HEK293T (cell line): Measurements from ENCODE around the gene CRHR1.

Experiments
- CTCF ChIA-PET: fragments of 350-600 bp; formaldehyde crosslinking; extraction: SDS; loops from one replicate; lab custom pipeline; 2021; ENCODE audit warnings: antibody characterized with exemption, inconsistent platforms; lab: Yijun Ruan, JAX
- POLR2A ChIA-PET: fragments of 350-600 bp; formaldehyde crosslinking; extraction: SDS; loops from one replicate; lab custom pipeline; 2020; ENCODE audit warnings: antibody characterized with exemption, inconsistent platforms; lab: Yijun Ruan, JAX
- DNase-seq: peaks from one replicate; pipeline ENCODE4 v3.0.0; 2012; ENCODE audit warnings: mixed read lengths; ENCODE audit errors: extremely low spot score
- ARNT ChIP-seq: fragments of 450-650 bp; IDR thresholded peaks from 2 replicates; pipeline ENCODE4 v1.6.1; 2017; ENCODE audit warnings: mild to moderate bottlenecking
- BHLHE40 ChIP-seq: fragments of 450-650 bp; IDR thresholded peaks from 2 replicates; pipeline ENCODE4 v1.6.1; 2016; ENCODE audit warnings: mild to moderate bottlenecking, moderate library complexity, borderline replicate concordance
- CTBP1 ChIP-seq: fragments of 450-650 bp; IDR thresholded peaks from 2 replicates; pipeline ENCODE4 v1.6.1; 2016; ENCODE audit warnings: borderline replicate concordance
- ELF4 ChIP-seq: fragments of 450-650 bp; IDR thresholded peaks from 2 replicates; pipeline ENCODE4 v1.6.1; 2017; ENCODE audit warnings: antibody characterized with exemption
- FOXA1 ChIP-seq: fragments of 450-650 bp; IDR thresholded peaks from 2 replicates; pipeline ENCODE4 v1.6.1; 2016; ENCODE audit warnings: mild to moderate bottlenecking
- FOXK2 ChIP-seq: fragments of 450-650 bp; IDR thresholded peaks from 2 replicates; pipeline ENCODE4 v1.6.1; 2016; ENCODE audit warnings: mild to moderate bottlenecking
- FOXM1 ChIP-seq: fragments of 450-650 bp; IDR thresholded peaks from 2 replicates; pipeline ENCODE4 v1.6.1; 2017; ENCODE audit warnings: mild to moderate bottlenecking, borderline replicate concordance
- HDGF ChIP-seq: fragments of 450-650 bp; IDR thresholded peaks from 2 replicates; pipeline ENCODE4 v1.6.1; 2017; ENCODE audit warnings: antibody characterized with exemption, borderline replicate concordance
- L3MBTL2 ChIP-seq: fragments of 450-650 bp; conservative IDR thresholded peaks from 2 replicates; pipeline ENCODE4 v1.6.1; 2016; ENCODE audit warnings: mild to moderate bottlenecking
- LEF1 ChIP-seq: fragments of 450-650 bp; IDR thresholded peaks from 2 replicates; pipeline ENCODE4 v1.6.1; 2017; ENCODE audit warnings: mild to moderate bottlenecking, borderline replicate concordance
- NFRKB ChIP-seq: fragments of 450-650 bp; IDR thresholded peaks from 2 replicates; pipeline ENCODE4 v1.6.1; 2016; ENCODE audit warnings: mild to moderate bottlenecking, moderate library complexity
- SP1 ChIP-seq: fragments of 450-650 bp; IDR thresholded peaks from 2 replicates; pipeline ENCODE4 v1.6.1; 2017
- SUZ12 ChIP-seq: fragments of 450-650 bp; IDR thresholded peaks from 2 replicates; pipeline ENCODE4 v1.6.1; 2016; ENCODE audit warnings: mild to moderate bottlenecking
- TARDBP ChIP-seq: fragments of 450-650 bp; IDR thresholded peaks from 2 replicates; pipeline ENCODE4 v1.6.1; 2016
- ZNF384 ChIP-seq: fragments of 450-650 bp; IDR thresholded peaks from 2 replicates; pipeline ENCODE4 v1.6.1; 2016
- TF ChIP-seq, protein P1 (sequence below): fragments of 450-650 bp; IDR thresholded peaks from 2 replicates; pipeline ENCODE4 v1.6.1; 2016

CRHR1 gene

DNA sequence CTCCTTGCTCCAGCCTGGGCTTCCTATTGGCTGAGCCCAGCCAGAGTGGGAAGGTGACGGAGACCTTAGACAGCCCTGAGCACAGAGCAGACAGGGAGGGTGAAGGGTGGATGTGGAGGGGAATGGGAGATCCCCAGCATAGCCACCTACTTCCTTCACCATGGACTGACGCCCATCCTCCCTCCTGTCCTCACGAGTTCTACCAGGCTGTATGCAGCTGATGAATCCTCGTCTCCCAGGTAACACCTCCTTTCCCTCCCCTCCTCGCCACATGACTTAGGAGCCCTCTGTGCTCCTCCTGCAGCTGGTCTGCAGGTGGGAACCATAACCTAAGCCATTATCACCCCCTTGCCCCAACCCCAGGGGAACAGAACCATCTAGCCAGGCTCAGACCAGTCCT, 9.0 kb upstream of the CRHR1 start:
- POLR2A ChIA-PET, result interaction anchor here (1.2 kb wide), 1 partner anchor 9 kb away, joined by 3 read pairs; the partner anchor contains the start of gene CRHR1
- CTCF ChIA-PET, result no interaction called here
- DNase-seq, result no peak
- no peak for TF ChIP-seq SP1
- TF ChIP-seq ARNT, result no peak
- TF ChIP-seq ELF4, result no peak
- TF ChIP-seq CTBP1, result no peak
- no peak for TF ChIP-seq TARDBP
- TF ChIP-seq FOXK2, result no peak
- TF ChIP-seq BHLHE40, result no peak
- TF ChIP-seq HDGF, result no peak
- TF ChIP-seq, protein P1, sequence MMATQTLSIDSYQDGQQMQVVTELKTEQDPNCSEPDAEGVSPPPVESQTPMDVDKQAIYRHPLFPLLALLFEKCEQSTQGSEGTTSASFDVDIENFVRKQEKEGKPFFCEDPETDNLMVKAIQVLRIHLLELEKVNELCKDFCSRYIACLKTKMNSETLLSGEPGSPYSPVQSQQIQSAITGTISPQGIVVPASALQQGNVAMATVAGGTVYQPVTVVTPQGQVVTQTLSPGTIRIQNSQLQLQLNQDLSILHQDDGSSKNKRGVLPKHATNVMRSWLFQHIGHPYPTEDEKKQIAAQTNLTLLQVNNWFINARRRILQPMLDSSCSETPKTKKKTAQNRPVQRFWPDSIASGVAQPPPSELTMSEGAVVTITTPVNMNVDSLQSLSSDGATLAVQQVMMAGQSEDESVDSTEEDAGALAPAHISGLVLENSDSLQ, result no peak
- TF ChIP-seq ZNF384, result no peak
- TF ChIP-seq FOXA1, result no peak
- TF ChIP-seq LEF1, result no peak
- no peak for TF ChIP-seq SUZ12
- no peak for TF ChIP-seq NFRKB
- no peak for TF ChIP-seq L3MBTL2
- no peak for TF ChIP-seq FOXM1

DNA sequence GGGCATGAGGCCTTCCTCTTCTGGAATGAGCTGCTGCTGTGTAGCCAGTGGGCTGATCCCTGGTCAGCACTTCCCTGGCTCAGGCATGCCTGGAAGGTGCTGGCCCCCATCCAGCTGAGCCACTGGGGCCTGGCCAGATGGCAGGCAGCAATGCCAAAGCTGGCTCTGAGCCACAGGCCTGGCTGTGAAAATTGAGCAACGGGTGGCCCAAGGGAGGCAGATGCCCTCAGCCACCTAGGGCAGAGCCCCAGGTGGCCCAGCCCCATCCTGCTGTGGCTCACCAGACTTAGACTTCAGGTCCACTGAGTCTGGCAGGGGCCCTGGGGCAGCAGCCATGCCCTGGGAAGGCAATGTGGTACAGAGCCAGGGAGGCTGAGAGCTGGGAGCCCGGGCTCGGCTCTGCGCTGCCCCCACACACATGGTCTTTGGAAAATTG, 8.5 kb upstream of the CRHR1 start:
- DNase-seq, result no peak
- ChIA-PET POLR2A (interaction anchor here (1.2 kb wide), 1 partner anchor 8 kb away, joined by 3 read pairs; the partner anchor contains the start of gene CRHR1), CTCF (no interaction called here)

GRCh38 chr17:45776896-45777295, 7.2 kb upstream of the CRHR1 start:
- ChIA-PET CTCF (interaction anchor here (0.6 kb wide), 1 partner anchor 577 kb away, joined by 3 read pairs; no protein-coding TSS in a partner anchor), POLR2A (no interaction called here)
- no peak for DNase-seq
- TF ChIP-seq SP1 (no peak), TARDBP (no peak)

More for the DNA sequence above, 8.5 kb upstream of the CRHR1 start:
- TF ChIP-seq SP1 (no peak), FOXK2 (no peak), LEF1 (no peak), BHLHE40 (no peak), ELF4 (no peak), NFRKB (no peak), ARNT (no peak), FOXA1 (no peak), L3MBTL2 (no peak), ZNF384 (no peak), CTBP1 (no peak), TARDBP (no peak), SUZ12 (no peak), HDGF (no peak)

- POLR2A ChIA-PET, result no interaction called here
These were observed 6.7 kb upstream of the CRHR1 start for GRCh38 chr17:45777388-45777787.

DNA sequence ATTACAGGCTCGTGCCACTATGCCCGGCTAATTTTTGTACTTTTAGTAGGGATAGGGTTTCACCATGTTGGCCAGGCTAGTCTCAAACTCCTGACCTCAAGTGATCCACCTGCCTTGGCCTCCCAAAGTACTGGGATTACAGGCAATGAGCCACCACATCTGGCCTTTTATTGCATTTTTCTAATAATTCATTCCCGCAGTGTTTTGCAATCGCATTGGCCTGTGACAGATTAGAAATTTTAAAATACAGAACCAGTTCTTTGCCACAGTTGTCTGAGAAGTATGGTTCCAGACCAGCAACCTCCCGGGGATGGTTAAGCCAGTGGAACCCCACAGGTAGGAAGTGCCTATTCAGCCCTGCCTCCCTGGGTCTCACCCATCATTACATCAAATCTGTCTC, 3.2 kb upstream of the CRHR1 start:
- DNase-seq, result no peak
- no peak for TF ChIP-seq FOXK2
- no peak for TF ChIP-seq BHLHE40
- TF ChIP-seq LEF1, result no peak
- TF ChIP-seq, protein P1, result no peak
- no peak for TF ChIP-seq FOXM1
- TF ChIP-seq L3MBTL2, result no peak
- TF ChIP-seq ZNF384, result no peak
- no peak for TF ChIP-seq CTBP1
- TF ChIP-seq HDGF, result no peak
- no peak for TF ChIP-seq ELF4
- POLR2A ChIA-PET, result no interaction called here
- CTCF ChIA-PET, result no interaction called here

More at GRCh38 chr17:45777388-45777787, 6.7 kb upstream of the CRHR1 start:
- TF ChIP-seq LEF1, result no peak
- TF ChIP-seq FOXA1, result no peak
- no peak for TF ChIP-seq ZNF384
- no peak for TF ChIP-seq FOXK2
- TF ChIP-seq L3MBTL2, result no peak
- TF ChIP-seq, protein P1, result no peak
- no peak for TF ChIP-seq SUZ12
- TF ChIP-seq TARDBP, result no peak
- TF ChIP-seq CTBP1, result no peak
- CTCF ChIA-PET, result interaction anchor here (0.6 kb wide), 1 partner anchor 578 kb away, joined by 3 read pairs; no protein-coding TSS in a partner anchor
- DNase-seq, result no peak

DNA sequence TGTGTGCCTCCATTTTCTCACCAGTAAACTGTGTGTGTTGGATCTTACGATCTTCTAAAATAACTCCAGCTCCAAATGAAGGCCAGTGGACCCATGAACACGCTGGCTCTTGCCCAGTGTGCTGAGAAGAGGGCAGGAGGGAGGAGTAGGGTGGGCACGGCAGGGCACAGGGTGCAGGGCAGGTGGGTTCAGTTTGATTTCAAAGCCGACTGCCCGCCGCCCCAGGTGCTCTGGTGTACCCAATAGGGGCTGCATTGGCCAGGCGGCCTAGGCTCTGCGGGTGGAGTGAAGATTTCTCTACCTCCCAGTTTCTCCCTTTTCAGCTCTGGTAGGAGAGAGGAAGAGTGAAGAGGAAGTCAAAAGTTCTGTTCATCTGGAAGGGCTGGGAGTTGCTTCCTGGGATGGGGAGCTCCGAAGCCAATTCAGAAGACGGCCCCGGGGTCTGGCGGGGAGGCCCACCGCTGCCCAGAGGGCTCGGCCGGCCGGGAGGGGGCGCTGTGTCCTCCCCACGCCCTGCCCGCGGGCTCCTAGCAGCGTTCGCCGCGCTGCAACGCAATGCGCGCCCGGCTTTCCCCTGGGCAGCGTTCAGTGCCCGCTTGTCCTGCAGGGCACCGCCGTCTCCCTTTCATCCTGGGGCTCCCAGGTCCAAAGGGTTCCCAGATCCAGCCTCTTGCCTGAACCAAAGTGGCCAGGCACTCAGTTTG, 1.1 kb upstream of the CRHR1 start:
- ChIA-PET CTCF (interaction anchor here (0.6 to 3.5 kb wide), 26 partner anchors 9 to 399 kb away, joined by 3 to 38 read pairs (median 3); no protein-coding TSS in a partner anchor), POLR2A (interaction anchor here (1.3 to 1.4 kb wide), 2 partner anchors 9 to 140 kb away, joined by 4 read pairs; no protein-coding TSS in a partner anchor)
- DNase-seq, result peak; percentile 91
- TF ChIP-seq FOXA1 (no peak), LEF1 (no peak), FOXM1 (no peak), BHLHE40 (no peak), L3MBTL2 (no peak), NFRKB (no peak), FOXK2 (no peak), ARNT (no peak), HDGF (no peak), TARDBP (no peak), CTBP1 (no peak), ZNF384 (no peak)
- TF ChIP-seq, protein P1, result no peak
